Measurements from ENCODE around the gene KIAA0513.

DNA sequence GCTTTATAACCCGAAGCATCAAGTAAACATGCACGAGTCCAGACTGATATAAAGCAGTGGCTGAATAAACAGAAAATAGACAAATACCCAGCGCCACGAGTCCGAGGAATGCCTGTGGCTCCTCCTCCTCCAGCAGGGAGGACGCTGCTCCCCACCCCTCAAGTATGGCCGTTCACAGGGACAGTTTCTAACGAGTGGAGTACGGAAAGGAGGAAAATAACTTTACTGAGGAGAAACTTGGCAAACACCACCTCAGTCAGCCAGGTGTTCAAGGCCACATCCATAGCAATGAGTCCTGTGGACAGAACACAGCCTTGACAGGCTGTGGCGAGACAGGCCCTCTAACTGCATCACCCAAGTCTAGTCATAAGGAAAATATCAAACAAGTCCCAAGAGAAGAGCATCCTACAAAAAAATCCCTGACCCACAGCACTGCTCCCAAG is 25.5 kb upstream of the KIAA0513 start:
- TF ChIP-seq EZH2 (IDR thresholded peaks at IDR 0.05; ENCODE audit: insufficient read depth, poor library complexity, severe bottlenecking) (no peak), EZH2phosphoT487 (IDR thresholded peaks at IDR 0.05; ENCODE audit: insufficient read depth, low read depth) (no peak)

All from GM23248 (cell line).